ENCODE results near the gene PPP1R14B. TPM values are rescaled to one million over a fixed set of nuclear protein-coding genes. Genes with fewer than 3 reads are reported as not detected.

PPP1R14B gene
- polyA plus RNA-seq, 3 donors = 11.7 to 40.7 (median 34.2) TPM

- peaks cover 20 to 24% of the 10 kb centered on the region in 2 donors for H3K4me1 ChIP-seq (ENCODE audit: control insufficient read depth in 1 of 2, insufficient read depth in 2 of 2, low read length in 2 of 2)
- intact Hi-C loops (cut with micrococcal nuclease) = loop anchor here (1.0 to 2.0 kb wide), 3 partner anchors 14 to 16 kb away; partner anchors contain the start of gene CATSPERZ (in 1 of the 2)
Measured at GRCh38 chr11:64284048-64284961, 37.6 kb upstream of the PPP1R14B start, which contains the start of gene BAD. BAD (minus strand) TSS chr11:64284665; CDS start chr11:64284368, 297 bp downstream.

More at GRCh38 chr11:64284048-64284961, 37.6 kb upstream of the PPP1R14B start, which contains the start of gene BAD:
- Histone ChIP-seq H3K27me3 (ENCODE audit: control insufficient read depth in 2 of 2, insufficient read depth in 2 of 2, low read length in 2 of 2) (no peaks in the 10 kb centered on the region), H3K4me3 (replicated peaks in 1 of 3; ENCODE audit: low read depth in 2 of 3, low read length in 3 of 3) (peak within 1 kb of the TSS; percentile 74 to 98 (median 81)), H3K4me2 (replicated peaks; ENCODE audit: extremely low read depth, low read length, poor library complexity, severe bottlenecking) (peak within 1 kb of the TSS; percentile 81), H2AFZ (ENCODE audit: insufficient read depth, low read depth, low read length, poor library complexity, severe bottlenecking) (peak within 1 kb of the TSS; percentile 84), H3K27ac (ENCODE audit: low read depth in 1 of 2, low read length in 2 of 2) (peak within 1 kb of the TSS; percentile 91 to 100), H3K36me3 (replicated peaks in 1 of 2; ENCODE audit: control insufficient read depth in 1 of 2, insufficient read depth in 2 of 2, low read length in 2 of 2) (no peaks in the 10 kb centered on the region), H3K9ac (ENCODE audit: insufficient read depth, low read length, poor library complexity, severe bottlenecking) (peak within 1 kb of the TSS; percentile 79), H3K9me3 (replicated peaks in 1 of 2; ENCODE audit: control insufficient read depth in 1 of 2, insufficient read depth in 1 of 2, low read length in 2 of 2) (no peaks in the 10 kb centered on the region), H4K20me1 (ENCODE audit: insufficient read depth, low read length) (no peaks in the 10 kb centered on the region), H3K79me2 (ENCODE audit: insufficient read depth, low read length) (peaks cover 5% of the 10 kb centered on the region)
- 3% methylated on average over 36 of the region's 44 CpGs for WGBS (ENCODE audit: insufficient coverage)
- Mint-ChIP-seq H3K4me3 (peak within 1 kb of the TSS; percentile 86 to 90), H3K4me1 (peaks cover 24% of the 10 kb centered on the region), H3K27me3 (ENCODE audit: low read depth in 3 of 3) (peaks cover under 1 to 10% (median 2%) of the 10 kb centered on the region in 3 donors), H3K9me3 (no peaks in the 10 kb centered on the region), H3K27ac (peak within 1 kb of the TSS; percentile 92 to 98 (median 96)), H3K36me3 (peaks cover 15 to 17% of the 10 kb centered on the region in 2 donors)
- TF ChIP-seq CTCF (IDR thresholded peaks at IDR 0.05) = no peak
- DNase-seq = peak; percentile 91 to 93 (median 92)
